ENCODE data around the gene ANXA9. TPM values are rescaled to one million over a fixed set of nuclear protein-coding genes. Genes with fewer than 3 reads are reported as not detected.
A peak's percentile ranks its signal among the peaks of the same experiment; 100 is the strongest.

The ANXA9 gene
- total RNA-seq, 1 experiment from 2014 or later: not detected

GRCh38 chr1:150976879-150977694 is 5.0 kb upstream of the ANXA9 start:
- Histone ChIP-seq H3K27ac (ENCODE audit: low read depth, low read length, poor library complexity, severe bottlenecking) (peak overlapping the region; percentile 35), H3K9me3 (ENCODE audit: low read depth, low read length, poor library complexity, severe bottlenecking) (no peaks in the 10 kb centered on the region), H3K4me1 (ENCODE audit: insufficient read depth, low read length, poor library complexity, severe bottlenecking) (peaks cover 44% of the 10 kb centered on the region), H3K36me3 (ENCODE audit: insufficient read depth, low read length, poor library complexity, severe bottlenecking) (no peaks in the 10 kb centered on the region), H3K27me3 (replicated peaks; ENCODE audit: insufficient read depth, low read depth, low read length, poor library complexity) (no peaks in the 10 kb centered on the region), H3K4me3 (ENCODE audit: low read depth, low read length, poor library complexity, severe bottlenecking) (no peak overlapping the region)
- intact Hi-C loops (cut with micrococcal nuclease; ENCODE audit: unreplicated experiment): loop anchor here (10.0 kb wide), 1 partner anchor 412 kb away; no protein-coding TSS in a partner anchor
- no TSS peak for BruUV-seq (replicated peaks)
- CTCF ChIA-PET: no interaction called here
- TF ChIP-seq EZH2 (IDR thresholded peaks at IDR 0.05; ENCODE audit: borderline replicate concordance, low read depth, low read length, poor library complexity, severe bottlenecking): no peak
- TF ChIP-seq CTCF (conservative IDR thresholded peaks at IDR 0.05; ENCODE audit: low read depth, low read length): no peak
- DNase-seq (ENCODE audit: low spot score): peak; percentile 71
- POLR2A ChIA-PET (ENCODE audit: low non-redundant PET): interaction anchor here (0.6 to 0.7 kb wide), 2 partner anchors 45 to 469 kb away, joined by 3 read pairs; partner anchors contain the start of gene ECM1

GRCh38 chr1:150979092-150980056 is 2.7 kb upstream of the ANXA9 start:
- peak; percentile 100 for TF ChIP-seq CTCF (conservative IDR thresholded peaks at IDR 0.05; ENCODE audit: low read depth, low read length)
- TF ChIP-seq EZH2 (IDR thresholded peaks at IDR 0.05; ENCODE audit: borderline replicate concordance, low read depth, low read length, poor library complexity, severe bottlenecking): no peak
- Histone ChIP-seq H3K9me3 (ENCODE audit: low read depth, low read length, poor library complexity, severe bottlenecking) (no peaks in the 10 kb centered on the region), H3K36me3 (ENCODE audit: insufficient read depth, low read length, poor library complexity, severe bottlenecking) (no peaks in the 10 kb centered on the region), H3K4me1 (ENCODE audit: insufficient read depth, low read length, poor library complexity, severe bottlenecking) (peaks cover 32% of the 10 kb centered on the region), H3K27ac (ENCODE audit: low read depth, low read length, poor library complexity, severe bottlenecking) (peak overlapping the region; percentile 33), H3K4me3 (ENCODE audit: low read depth, low read length, poor library complexity, severe bottlenecking) (no peak overlapping the region), H3K27me3 (replicated peaks; ENCODE audit: insufficient read depth, low read depth, low read length, poor library complexity) (no peaks in the 10 kb centered on the region)
- no TSS peak for BruUV-seq (replicated peaks)
- CTCF ChIA-PET: interaction anchor here (1.0 to 1.2 kb wide), 2 partner anchors 27 kb away, joined by 3 read pairs; partner anchors contain the start of gene MINDY1
- intact Hi-C loops (cut with micrococcal nuclease; ENCODE audit: unreplicated experiment): loop anchor here (10.0 kb wide), 1 partner anchor 415 kb away; no protein-coding TSS in a partner anchor
- POLR2A ChIA-PET (ENCODE audit: low non-redundant PET): no interaction called here
- DNase-seq (ENCODE audit: low spot score): peak; percentile 95

GRCh38 chr1:150981177-150981804 is 801 bp upstream of the ANXA9 start:
- no peak overlapping the region for H3K4me3 ChIP-seq (ENCODE audit: low read depth, low read length, poor library complexity, severe bottlenecking)
- no peaks in the 10 kb centered on the region for H3K27me3 ChIP-seq (replicated peaks; ENCODE audit: insufficient read depth, low read depth, low read length, poor library complexity)
- intact Hi-C loops (cut with micrococcal nuclease; ENCODE audit: unreplicated experiment): no loop called here
- H3K27ac ChIP-seq (ENCODE audit: low read depth, low read length, poor library complexity, severe bottlenecking): no peak overlapping the region
- no peak for TF ChIP-seq CTCF (conservative IDR thresholded peaks at IDR 0.05; ENCODE audit: low read depth, low read length)
- no peak for TF ChIP-seq EZH2 (IDR thresholded peaks at IDR 0.05; ENCODE audit: borderline replicate concordance, low read depth, low read length, poor library complexity, severe bottlenecking)
- peaks cover 30% of the 10 kb centered on the region for H3K4me1 ChIP-seq (ENCODE audit: insufficient read depth, low read length, poor library complexity, severe bottlenecking)
- CTCF ChIA-PET: interaction anchor here (0.6 to 1.7 kb wide), 5 partner anchors 15 to 244 kb away, joined by 3 to 4 read pairs (median 3); no protein-coding TSS in a partner anchor
- DNase-seq (ENCODE audit: low spot score): peak; percentile 43
- H3K36me3 ChIP-seq (ENCODE audit: insufficient read depth, low read length, poor library complexity, severe bottlenecking): no peaks in the 10 kb centered on the region
- no TSS peak for BruUV-seq (replicated peaks)
- no peaks in the 10 kb centered on the region for H3K9me3 ChIP-seq (ENCODE audit: low read depth, low read length, poor library complexity, severe bottlenecking)
- POLR2A ChIA-PET (ENCODE audit: low non-redundant PET): interaction anchor here (0.7 kb wide), 1 partner anchor 115 kb away, joined by 11 read pairs; no protein-coding TSS in a partner anchor

All from A673 (cell line).